HG02938 (cell line): ENCODE data around the gene KANTR.
"Not testable (repeated sequence)": the region's sequence is repeated elsewhere in the genome, so short reads cannot be mapped to it uniquely, and the experiment has no call there.

ENCODE experiments used
- ATAC-seq: cut with Tn5 transposase; IDR thresholded peaks from one replicate; pipeline ENCODE4 v1.9.1; 2021; ENCODE audit warnings: mild to moderate bottlenecking, moderate library complexity; ENCODE audit not compliant: unreplicated experiment

Gene KANTR

GRCh38 chrX:53122013-53122412 is 28.1 kb downstream of the KANTR start:
- ATAC-seq: no peak

- ATAC-seq: no peak
These were observed 31.6 kb downstream of the KANTR start for GRCh38 chrX:53125506-53125905.

GRCh38 chrX:53126377-53126776 is 32.4 kb downstream of the KANTR start:
- ATAC-seq: no peak

GRCh38 chrX:53128097-53128749 is 34.3 kb downstream of the KANTR start:
- ATAC-seq: no peak

GRCh38 chrX:53133400-53133799 is 39.5 kb downstream of the KANTR start:
- ATAC-seq: no peak

GRCh38 chrX:53135581-53135980 is 41.6 kb downstream of the KANTR start:
- ATAC-seq: no peak

GRCh38 chrX:53153581-53153980 is 59.6 kb downstream of the KANTR start:
- no peak for ATAC-seq

GRCh38 chrX:53155512-53156206 is 61.7 kb downstream of the KANTR start:
- ATAC-seq: no peak

GRCh38 chrX:53156207-53156596 is 62.3 kb downstream of the KANTR start:
- no peak for ATAC-seq

GRCh38 chrX:53159184-53159583 is 65.2 kb downstream of the KANTR start:
- no peak for ATAC-seq

- ATAC-seq: no peak
These were observed 66.5 kb downstream of the KANTR start for GRCh38 chrX:53160297-53160983.

- ATAC-seq: no peak
These were observed 69.5 kb downstream of the KANTR start for GRCh38 chrX:53163436-53163835.

- not testable (repeated sequence) for ATAC-seq
These were observed 70.6 kb downstream of the KANTR start for GRCh38 chrX:53164566-53164965.

GRCh38 chrX:53166103-53166502 is 72.2 kb downstream of the KANTR start:
- ATAC-seq: no peak

- ATAC-seq: no peak
These were observed 77.4 kb downstream of the KANTR start for GRCh38 chrX:53171356-53171755.
